ENCODE results near the gene LEFTY1.

DNA sequence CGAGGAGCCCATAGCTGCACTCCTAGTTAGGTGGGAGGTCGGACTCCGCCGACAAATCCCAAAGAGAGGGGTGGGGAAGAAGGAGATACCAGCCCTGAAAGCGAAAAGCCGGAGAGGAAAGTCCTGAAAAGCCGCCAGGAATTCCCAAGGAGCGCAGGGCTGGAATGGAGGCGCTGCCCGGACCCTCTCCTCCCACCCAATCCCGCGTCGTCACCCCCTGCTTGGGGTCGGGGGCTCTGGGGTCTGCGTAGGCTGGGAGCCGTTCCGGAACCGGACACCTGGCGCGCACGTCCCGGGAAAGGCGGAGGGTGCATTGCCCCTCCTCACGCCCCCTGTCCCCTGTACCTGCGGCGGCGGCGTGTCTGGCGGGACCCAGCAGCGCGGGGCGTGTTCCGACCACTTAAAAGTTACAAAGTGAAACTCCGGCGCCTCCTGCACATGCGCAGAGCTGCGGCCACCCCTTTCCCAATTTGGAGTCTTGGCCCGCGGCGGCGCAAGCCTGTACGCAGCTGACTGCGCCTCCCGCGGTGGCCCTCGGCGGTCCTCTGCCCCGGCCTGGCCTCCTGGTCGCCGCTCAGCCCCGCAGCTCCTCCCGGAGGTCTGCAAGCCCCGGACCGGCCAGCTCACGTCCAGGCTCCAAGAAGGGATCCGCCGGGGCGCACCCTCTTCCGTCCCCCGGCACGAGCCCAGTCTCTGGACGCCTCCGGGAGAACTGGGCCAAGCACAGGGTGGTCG is 6.8 kb downstream of the LEFTY1 start, which contains the start of gene TMEM63A:
- TF ChIP-seq, protein P1, sequence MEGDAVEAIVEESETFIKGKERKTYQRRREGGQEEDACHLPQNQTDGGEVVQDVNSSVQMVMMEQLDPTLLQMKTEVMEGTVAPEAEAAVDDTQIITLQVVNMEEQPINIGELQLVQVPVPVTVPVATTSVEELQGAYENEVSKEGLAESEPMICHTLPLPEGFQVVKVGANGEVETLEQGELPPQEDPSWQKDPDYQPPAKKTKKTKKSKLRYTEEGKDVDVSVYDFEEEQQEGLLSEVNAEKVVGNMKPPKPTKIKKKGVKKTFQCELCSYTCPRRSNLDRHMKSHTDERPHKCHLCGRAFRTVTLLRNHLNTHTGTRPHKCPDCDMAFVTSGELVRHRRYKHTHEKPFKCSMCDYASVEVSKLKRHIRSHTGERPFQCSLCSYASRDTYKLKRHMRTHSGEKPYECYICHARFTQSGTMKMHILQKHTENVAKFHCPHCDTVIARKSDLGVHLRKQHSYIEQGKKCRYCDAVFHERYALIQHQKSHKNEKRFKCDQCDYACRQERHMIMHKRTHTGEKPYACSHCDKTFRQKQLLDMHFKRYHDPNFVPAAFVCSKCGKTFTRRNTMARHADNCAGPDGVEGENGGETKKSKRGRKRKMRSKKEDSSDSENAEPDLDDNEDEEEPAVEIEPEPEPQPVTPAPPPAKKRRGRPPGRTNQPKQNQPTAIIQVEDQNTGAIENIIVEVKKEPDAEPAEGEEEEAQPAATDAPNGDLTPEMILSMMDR (IDR thresholded peaks at IDR 0.05), result peak; percentile 29 to 47 (median 38)
- TF ChIP-seq POLR2A (IDR thresholded peaks at IDR 0.05), result peak; percentile 83

All from right lobe of liver (tissue), 4 donors.